ENCODE results near the gene SLC13A4. TPM values are rescaled to one million over a fixed set of nuclear protein-coding genes. Genes with fewer than 3 reads are reported as not detected.

SLC13A4 gene
- total and polyA plus RNA-seq, 2 donors (not counting 3 experiments of a cell fraction or from before 2014, with no cell fraction given): not detected

GRCh38 chr7:135653340-135654080 lies 74.5 kb downstream of the SLC13A4 start:
- H3K36me3 ChIP-seq (ENCODE audit: control insufficient read depth in 2 of 2, extremely low read depth in 1 of 2, insufficient read depth in 2 of 2, low read length in 2 of 2): no peaks in the 10 kb centered on the region
- H3K79me2 ChIP-seq (ENCODE audit: control insufficient read depth, insufficient read depth, low read length): no peaks in the 10 kb centered on the region
- no peak for TF ChIP-seq MAX (IDR thresholded peaks at IDR 0.05; ENCODE audit: insufficient read depth, insufficient read length)
- TF ChIP-seq FOS (IDR thresholded peaks at IDR 0.05; ENCODE audit: borderline replicate concordance, insufficient read depth, low read length): no peak
- no peak for TF ChIP-seq JUN (IDR thresholded peaks at IDR 0.05; ENCODE audit: borderline replicate concordance, insufficient read depth, insufficient read length, low read depth)
- TF ChIP-seq POLR2A (IDR thresholded peaks at IDR 0.05; ENCODE audit: low read depth, low read length): no peak
- intact Hi-C loops (cut with micrococcal nuclease): no loop called here
- no peak overlapping the region for H3K4me2 ChIP-seq (ENCODE audit: insufficient read depth, low read length)
- dilution Hi-C loops (cut with MboI; ENCODE audit: extremely low pct_ligation_motif_present, low sequenced_read_pairs): no loop called here
- H3K4me1 ChIP-seq (ENCODE audit: control insufficient read depth, extremely low read depth, insufficient read depth, low read length): no peaks in the 10 kb centered on the region
- no TSS peak for BruUV-seq (replicated peaks)
- no peaks in the 10 kb centered on the region for H4K20me1 ChIP-seq (replicated peaks; ENCODE audit: control insufficient read depth, extremely low read depth, insufficient read depth, low read length)
- POLR2A ChIA-PET: no interaction called here
- DNase-seq (ENCODE audit: low read depth, low spot score) (no peak), FAIRE-seq (no peak)
- no peaks in the 10 kb centered on the region for H3K9me1 ChIP-seq (replicated peaks; ENCODE audit: control insufficient read depth, extremely low read depth, insufficient read depth, low read length)
- no peak overlapping the region for H3K9ac ChIP-seq (replicated peaks; ENCODE audit: extremely low read depth, insufficient read depth, low read length)
- no peak overlapping the region for H2AFZ ChIP-seq (ENCODE audit: low read depth, low read length)
- no peak overlapping the region for H3K4me3 ChIP-seq (replicated peaks in 1 of 3; ENCODE audit: insufficient read depth in 1 of 3, low read depth in 1 of 3, low read length in 3 of 3)
- H3K9me3 ChIP-seq (replicated peaks; ENCODE audit: control insufficient read depth, insufficient read depth, low read length): no peaks in the 10 kb centered on the region
- no peak overlapping the region for H3K27ac ChIP-seq (ENCODE audit: insufficient read depth, low read depth, low read length)
- CTCF ChIA-PET: no interaction called here
- no peaks in the 10 kb centered on the region for H3K27me3 ChIP-seq (ENCODE audit: control insufficient read depth in 2 of 2, insufficient read depth in 2 of 2, low read length in 2 of 2)

- BruUV-seq (replicated peaks): no TSS peak
- no peak overlapping the region for H3K4me3 ChIP-seq (replicated peaks in 1 of 3; ENCODE audit: insufficient read depth in 1 of 3, low read depth in 1 of 3, low read length in 3 of 3)
- H3K9ac ChIP-seq (replicated peaks; ENCODE audit: extremely low read depth, insufficient read depth, low read length): no peak overlapping the region
- H3K4me1 ChIP-seq (ENCODE audit: control insufficient read depth, extremely low read depth, insufficient read depth, low read length): no peaks in the 10 kb centered on the region
- H3K79me2 ChIP-seq (ENCODE audit: control insufficient read depth, insufficient read depth, low read length): no peaks in the 10 kb centered on the region
- DNase-seq (ENCODE audit: low read depth, low spot score): no peak
- dilution Hi-C loops (cut with MboI; ENCODE audit: extremely low pct_ligation_motif_present, low sequenced_read_pairs) (no loop called here), intact Hi-C loops (cut with micrococcal nuclease) (no loop called here)
- ChIA-PET POLR2A (no interaction called here), CTCF (interaction anchor here (1.2 kb wide), 1 partner anchor 377 kb away, joined by 3 read pairs; no protein-coding TSS in a partner anchor)
- peaks cover 0 to 6% of the 10 kb centered on the region in 2 experiments for H3K36me3 ChIP-seq (ENCODE audit: control insufficient read depth in 2 of 2, extremely low read depth in 1 of 2, insufficient read depth in 2 of 2, low read length in 2 of 2)
- H3K27me3 ChIP-seq (ENCODE audit: control insufficient read depth in 2 of 2, insufficient read depth in 2 of 2, low read length in 2 of 2): no peaks in the 10 kb centered on the region
- H4K20me1 ChIP-seq (replicated peaks; ENCODE audit: control insufficient read depth, extremely low read depth, insufficient read depth, low read length): no peaks in the 10 kb centered on the region
- no peaks in the 10 kb centered on the region for H3K9me1 ChIP-seq (replicated peaks; ENCODE audit: control insufficient read depth, extremely low read depth, insufficient read depth, low read length)
- no peak overlapping the region for H3K27ac ChIP-seq (ENCODE audit: insufficient read depth, low read depth, low read length)
- no peaks in the 10 kb centered on the region for H3K9me3 ChIP-seq (replicated peaks; ENCODE audit: control insufficient read depth, insufficient read depth, low read length)
- no peak overlapping the region for H2AFZ ChIP-seq (ENCODE audit: low read depth, low read length)
- H3K4me2 ChIP-seq (ENCODE audit: insufficient read depth, low read length): no peak overlapping the region
- FAIRE-seq: no peak
- no peak for TF ChIP-seq FOS (IDR thresholded peaks at IDR 0.05; ENCODE audit: borderline replicate concordance, insufficient read depth, low read length)
Measured at GRCh38 chr7:135650831-135651573, 77.0 kb downstream of the SLC13A4 start.
